Rectal smooth muscle tissue (tissue), 1 donor: ENCODE results near the gene CXorf49.

ENCODE experiments used
- H3K27ac ChIP-seq: one replicate; pipeline ENCODE4 v1.7.0; 2013; ENCODE audit warnings: low read depth, low read length, inconsistent platforms
- H3K27me3 ChIP-seq: one replicate; pipeline ENCODE4 v1.7.0; 2013; ENCODE audit warnings: low read length; ENCODE audit not compliant: control insufficient read depth, insufficient read depth
- H3K36me3 ChIP-seq: one replicate; pipeline ENCODE4 v1.7.0; 2013; ENCODE audit warnings: low read length; ENCODE audit not compliant: control insufficient read depth, insufficient read depth
- H3K4me1 ChIP-seq: one replicate; pipeline ENCODE4 v1.7.0; 2013; ENCODE audit warnings: low read length; ENCODE audit not compliant: control insufficient read depth, insufficient read depth
- H3K4me3 ChIP-seq: one replicate; pipeline ENCODE4 v1.7.0; 2013; ENCODE audit warnings: low read length
- H3K9ac ChIP-seq: one replicate; pipeline ENCODE4 v1.7.0; 2013; ENCODE audit warnings: low read length

The CXorf49 gene

DNA sequence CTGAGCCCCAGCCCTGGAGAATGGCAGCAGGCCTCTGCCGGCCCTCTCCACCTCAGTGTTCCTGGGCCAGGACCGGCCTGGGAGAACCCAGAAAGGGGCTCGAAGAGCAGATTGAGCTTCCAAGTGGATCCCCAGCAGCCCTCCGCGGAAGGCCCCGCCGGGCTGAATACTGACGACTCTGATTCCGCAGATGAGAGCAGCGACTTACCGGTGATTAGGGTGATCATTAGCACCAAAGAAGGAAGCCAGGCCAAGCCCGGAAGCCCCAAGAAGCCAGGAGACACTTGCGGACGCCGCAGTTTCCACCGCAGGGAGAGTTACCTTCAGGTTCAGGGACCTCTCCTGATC, 49.9 kb downstream of the CXorf49 start:
- Histone ChIP-seq H3K36me3 (no peaks in the 10 kb centered on the region), H3K27me3 (no peaks in the 10 kb centered on the region), H3K4me3 (no peak overlapping the region), H3K4me1 (no peaks in the 10 kb centered on the region), H3K9ac (no peak overlapping the region), H3K27ac (no peak overlapping the region)

DNA sequence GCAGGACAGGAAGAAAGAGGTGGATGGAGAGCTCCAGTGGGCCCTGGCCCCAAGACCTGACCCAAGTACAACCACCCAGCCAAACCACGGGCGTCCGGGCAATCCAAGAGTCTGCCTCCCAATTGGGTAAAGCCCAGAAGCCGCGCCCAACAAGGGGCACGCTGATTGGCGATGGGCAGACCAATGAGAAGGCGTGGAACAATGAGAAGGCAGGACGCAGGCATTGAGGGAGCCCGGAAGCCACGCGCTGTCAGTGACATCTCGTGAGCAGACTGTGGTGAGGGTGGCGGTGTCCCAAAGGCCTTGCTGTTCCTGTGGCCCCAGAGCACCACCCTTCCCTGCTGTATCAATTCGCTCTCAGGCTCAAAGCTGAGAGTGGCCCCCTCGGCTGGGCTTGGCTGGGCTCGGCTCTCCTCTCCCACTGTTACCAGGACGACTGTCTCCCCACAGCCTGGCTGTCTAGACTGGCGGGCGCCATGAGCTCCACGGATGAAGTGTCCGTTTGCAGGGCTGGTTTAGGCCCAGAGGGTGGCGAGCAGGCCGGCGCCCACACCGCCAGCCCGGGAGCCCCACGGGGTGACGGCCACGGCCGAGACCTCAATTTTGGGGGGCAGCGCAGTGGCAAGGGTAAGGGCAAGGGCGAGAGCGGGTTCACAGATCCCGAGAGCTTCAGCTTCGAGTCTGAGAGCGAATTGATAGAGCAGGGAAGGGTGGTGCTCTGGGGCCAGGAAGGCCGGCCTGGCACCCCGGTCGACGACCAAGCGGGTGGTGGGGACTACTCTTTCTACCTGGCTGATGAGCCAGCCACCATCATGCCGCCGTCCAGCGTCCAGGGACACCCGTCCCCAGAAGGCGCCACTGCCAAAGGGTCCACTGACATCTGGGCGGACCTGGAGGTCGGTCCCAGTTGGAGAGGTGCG, 50.5 kb downstream of the CXorf49 start, which contains the start of gene LOC101059915:
TSS of gene LOC101059915 (plus strand) at position 219 of the 920 bp plus-strand sequence.
- Histone ChIP-seq H3K27me3 (no peaks in the 10 kb centered on the region), H3K9ac (no peak within 1 kb of the TSS), H3K4me3 (no peak within 1 kb of the TSS), H3K27ac (no peak within 1 kb of the TSS), H3K36me3 (no peaks in the 10 kb centered on the region), H3K4me1 (no peaks in the 10 kb centered on the region)

DNA sequence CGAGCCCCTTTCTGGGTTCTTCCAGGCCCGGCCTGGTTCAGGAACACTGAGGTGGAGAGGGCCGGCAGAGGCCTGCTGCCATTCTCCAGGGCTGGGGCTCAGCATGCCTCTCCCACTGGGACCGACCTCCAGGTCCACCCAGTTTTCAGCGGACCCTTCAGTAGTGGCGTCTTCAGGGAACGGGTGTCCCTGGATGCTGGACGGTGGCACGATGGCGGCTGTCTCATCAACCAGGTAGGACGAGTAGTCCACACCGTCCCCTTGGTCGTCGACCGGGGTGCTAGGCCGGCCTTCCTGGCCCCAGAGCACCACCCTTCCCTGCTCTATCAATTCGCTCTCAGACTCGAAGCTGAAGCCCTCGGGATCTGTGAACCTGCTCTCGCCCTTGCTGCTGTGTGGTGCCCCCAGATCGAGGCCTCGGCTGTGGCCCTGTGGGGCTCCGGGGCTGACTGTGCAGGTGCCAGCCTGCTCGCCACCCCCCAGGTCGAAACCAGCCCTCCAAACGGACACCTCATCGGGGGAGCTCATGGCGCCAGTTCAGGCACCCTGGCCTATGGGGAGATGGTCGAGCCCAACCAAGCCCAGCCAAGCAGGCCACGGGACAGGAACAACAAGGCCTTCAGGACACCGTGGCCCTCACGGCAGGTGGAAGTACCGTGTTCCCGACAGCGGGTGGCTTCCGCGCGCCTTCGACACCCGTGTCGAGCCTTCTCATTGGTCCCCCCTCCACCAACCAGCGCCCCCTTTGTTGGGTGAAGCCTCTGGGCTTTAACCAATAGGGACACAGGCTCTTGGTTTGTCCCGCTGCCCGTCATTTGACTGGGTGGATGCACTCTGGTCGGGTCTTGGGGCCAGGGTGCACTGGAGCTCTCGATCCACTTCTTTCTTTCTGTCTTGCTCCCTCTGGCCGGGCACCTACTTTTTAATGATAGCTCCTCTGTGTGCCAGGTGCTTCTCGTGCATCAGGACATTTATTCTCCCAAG, 51.6 kb downstream of the CXorf49 start:
- no peaks in the 10 kb centered on the region for H3K27me3 ChIP-seq
- no peaks in the 10 kb centered on the region for H3K4me1 ChIP-seq
- H3K9ac ChIP-seq: no peak overlapping the region
- no peak overlapping the region for H3K4me3 ChIP-seq
- H3K27ac ChIP-seq: no peak overlapping the region
- H3K36me3 ChIP-seq: no peaks in the 10 kb centered on the region

- H3K27me3 ChIP-seq: no peaks in the 10 kb centered on the region
These were observed 52.3 kb downstream of the CXorf49 start for GRCh38 chrX:71665747-71666146.

GRCh38 chrX:71664889-71665491, 53.1 kb downstream of the CXorf49 start:
- Histone ChIP-seq H3K27me3 (no peaks in the 10 kb centered on the region), H3K27ac (no peak overlapping the region), H3K4me1 (no peaks in the 10 kb centered on the region), H3K4me3 (no peak overlapping the region), H3K36me3 (no peaks in the 10 kb centered on the region), H3K9ac (no peak overlapping the region)

More at GRCh38 chrX:71665747-71666146, 52.3 kb downstream of the CXorf49 start:
- Histone ChIP-seq H3K27ac (no peak overlapping the region), H3K36me3 (no peaks in the 10 kb centered on the region), H3K9ac (no peak overlapping the region), H3K4me3 (no peak overlapping the region), H3K4me1 (no peaks in the 10 kb centered on the region)
